Heart right ventricle (tissue), 16 donors: Measurements from ENCODE around the gene TNPO2. TPM values are rescaled to one million over a fixed set of nuclear protein-coding genes. Genes with fewer than 3 reads are reported as not detected.
A peak's percentile ranks its signal among the peaks of the same experiment; 100 is the strongest.

ENCODE experiments used
- ATAC-seq, 8 donors: fragments of 200-7000 bp; cut with Tn5 transposase; one replicate each; pipeline ENCODE4 v1.9.1; 2020; ENCODE audit warnings: mild to moderate bottlenecking in 8 of 8, moderate library complexity in 8 of 8, moderate number of reproducible peaks in 1 of 8
- DNase-seq, 2 donors: peaks; one replicate each; pipeline ENCODE4 v3.0.0-alpha.2; 2020
- H3K27ac ChIP-seq, 10 donors: fragments of 200-600 bp; sonication (generic) in 2 of 10; one replicate each; pipeline versions ENCODE4 v1.5.0 to v1.8.0; 2020 to 2022; ENCODE audit warnings: mild to moderate bottlenecking in 3 of 10
- H3K27me3 ChIP-seq, 7 donors: fragments of 200-600 bp; one replicate each; pipeline ENCODE4 v1.8.0; 2021 to 2022; ENCODE audit warnings: mild to moderate bottlenecking in 2 of 7
- H3K36me3 ChIP-seq, 9 donors: fragments of 200-600 bp; sonication (generic) in 1 of 9; one replicate each; pipeline versions ENCODE4 v1.5.0 to v1.8.0; 2020 to 2022; ENCODE audit warnings: mild to moderate bottlenecking in 2 of 9
- H3K4me1 ChIP-seq, 9 donors: fragments of 200-600 bp; sonication (generic) in 1 of 9; one replicate each; pipeline versions ENCODE4 v1.5.0 to v1.8.0; 2020 to 2022; ENCODE audit warnings: mild to moderate bottlenecking in 4 of 9
- H3K4me3 ChIP-seq, 10 donors: fragments of 200-600 bp; sonication (generic) in 2 of 10; one replicate each; pipeline versions ENCODE4 v1.5.0 to v1.8.0; 2020 to 2022; ENCODE audit warnings: mild to moderate bottlenecking in 7 of 10, moderate library complexity in 2 of 10
- H3K9me3 ChIP-seq, 11 donors: fragments of 200-600 bp in 10 of 11; sonication (generic) in 2 of 11; one replicate each; pipeline versions ENCODE4 v1.5.0 to v1.8.0; 2013 to 2022; ENCODE audit warnings: mild to moderate bottlenecking in 2 of 11, control low read depth in 1 of 11, moderate library complexity in 1 of 11
- WGBS, 2 donors: extraction: QIAGEN DNeasy Blood & Tissue Kit; methylation state at CpG; one replicate each; pipeline ENCODE4 v1.1.7; 2013; ENCODE audit warnings: inconsistent platforms in 1 of 2; 5-methylcytosine and 5-hydroxymethylcytosine counted together
- intact Hi-C, 10 donors: fragments of 100-400 bp; cut with DNase I; formaldehyde crosslinking; loops; one replicate each; pipeline versions ENCODE4 v1.11.1 to v1.14.2; 2022
- polyA plus RNA-seq, 2 donors: library from polyadenylated mRNA; stranded (reverse); fragments of 200-250 nt; gene quantifications; one replicate each; pipeline ENCODE4 v1.2.3, GENCODE V29; 2013
- total RNA-seq, 10 donors: library from RNA; stranded (reverse); fragmentation: NEBNext Ultra II Directional in 3 of 10; extraction: Animal tissue kit (Norgen Biotek cat#: 25700) in 3 of 10; gene quantifications; one replicate each; pipeline versions ENCODE4 v1.2.1 to v1.2.4, GENCODE V29; 2021 to 2023
- TF ChIP-seq, protein P1 (sequence below), 9 donors: fragments of 200-600 bp; sonication (generic) in 2 of 9; IDR thresholded peaks; one replicate each; pipeline versions ENCODE4 v1.5.0 to v1.8.0; 2021 to 2022; ENCODE audit warnings: antibody characterized with exemption in 9 of 9, mild to moderate bottlenecking in 5 of 9, moderate library complexity in 1 of 9
- donor health status: Arrhythmogenic right ventricular cardiomyopathy.
- donor health status: ischemic (EF 13 %, LVEDD 7.1; RV severe dilation, severe dysfunction).
- donor health status: healthy with polysubstance abuse.
- donor health status: DM: no; HTN: yes; CAD: no.
- donor health status: DM: no; HTN: no; CAD: no.
- donor health status: ischemic (EF 25% LVEDD 6.9; RV normal size, moderate dysfunction).
- donor health status: ischemic (EF 25% LVEDD 5.7; RV mildly dilated, moderate dysfunction).
- donor health status: healthy.
- donor health status: DM: yes; HTN: yes; CAD: no.
- donor health status: Ischemic cardiomyopathy.
- donor health status: ischemic (EF 35%, LVEDD 5.7; RV mildly dilated, moderate dysfunction).
- donor health status: nonischemic (EF 11% LVEDD 7.7; RV severe dilation, severe dysfunction).
- donor health status: DM: yes; HTN: yes; CAD: no.
- donor health status: PGD.
- donor health status: ischemic (EF 29% LVEDD 5.4; RV normal size, mild dysfunction).
- donor health status: nonischemic (EF 23%, LVEDD 6.1; RV moderate dilation, normal function).

The TNPO2 gene
- total and polyA plus RNA-seq, 12 donors, result 17.3 to 51.1 (median 40.7) TPM

DNA sequence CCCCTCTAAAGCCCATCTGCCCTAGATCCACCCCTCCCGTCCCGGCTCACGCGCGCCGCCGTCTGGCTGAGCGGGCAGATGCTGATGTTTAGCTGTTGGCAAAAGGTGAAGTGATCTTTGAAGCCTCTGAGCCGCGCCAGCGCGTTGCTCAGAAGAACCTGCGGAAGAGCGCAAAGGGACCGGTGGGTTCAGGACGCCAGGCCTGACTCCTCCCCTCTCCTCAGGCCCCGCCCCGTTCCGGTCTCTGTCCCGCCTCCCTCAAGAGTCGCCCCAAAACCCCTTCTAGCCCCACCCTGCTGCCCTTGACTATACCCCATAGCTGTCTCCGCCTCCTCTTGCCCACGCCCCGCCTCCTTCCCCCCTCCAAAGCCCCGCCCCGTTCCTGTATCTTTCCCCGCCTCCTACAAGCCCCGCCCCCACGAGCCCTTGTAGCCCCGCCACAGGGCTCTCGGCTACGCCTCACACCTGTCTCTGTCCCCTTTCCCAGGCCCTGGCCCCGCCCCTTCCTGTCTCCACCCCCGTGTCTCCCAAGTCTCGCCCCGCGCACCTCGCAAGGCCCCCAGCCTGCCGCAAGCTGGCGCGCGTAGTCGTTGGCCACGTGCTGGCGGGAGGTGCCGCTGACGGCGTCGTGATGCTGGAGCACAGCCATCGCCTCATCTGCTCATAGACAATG, 66.7 kb downstream of the TNPO2 start:
- 59 to 66% methylated on average over 42 to 50 of the region's 50 CpGs for WGBS, 2 donors
- H3K4me3 ChIP-seq, result no peak overlapping the region
- ATAC-seq, result peak in 2 of 8 donors; percentile 29 to 39
- TF ChIP-seq, protein P1, sequence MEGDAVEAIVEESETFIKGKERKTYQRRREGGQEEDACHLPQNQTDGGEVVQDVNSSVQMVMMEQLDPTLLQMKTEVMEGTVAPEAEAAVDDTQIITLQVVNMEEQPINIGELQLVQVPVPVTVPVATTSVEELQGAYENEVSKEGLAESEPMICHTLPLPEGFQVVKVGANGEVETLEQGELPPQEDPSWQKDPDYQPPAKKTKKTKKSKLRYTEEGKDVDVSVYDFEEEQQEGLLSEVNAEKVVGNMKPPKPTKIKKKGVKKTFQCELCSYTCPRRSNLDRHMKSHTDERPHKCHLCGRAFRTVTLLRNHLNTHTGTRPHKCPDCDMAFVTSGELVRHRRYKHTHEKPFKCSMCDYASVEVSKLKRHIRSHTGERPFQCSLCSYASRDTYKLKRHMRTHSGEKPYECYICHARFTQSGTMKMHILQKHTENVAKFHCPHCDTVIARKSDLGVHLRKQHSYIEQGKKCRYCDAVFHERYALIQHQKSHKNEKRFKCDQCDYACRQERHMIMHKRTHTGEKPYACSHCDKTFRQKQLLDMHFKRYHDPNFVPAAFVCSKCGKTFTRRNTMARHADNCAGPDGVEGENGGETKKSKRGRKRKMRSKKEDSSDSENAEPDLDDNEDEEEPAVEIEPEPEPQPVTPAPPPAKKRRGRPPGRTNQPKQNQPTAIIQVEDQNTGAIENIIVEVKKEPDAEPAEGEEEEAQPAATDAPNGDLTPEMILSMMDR (IDR thresholded peaks at IDR 0.05), result no peak
- H3K36me3 ChIP-seq, result peaks cover 0 to 96% (median 32%) of the 10 kb centered on the region in 9 donors
- H3K9me3 ChIP-seq, result no peaks in the 10 kb centered on the region
- H3K4me1 ChIP-seq, result no peaks in the 10 kb centered on the region
- no peak overlapping the region for H3K27ac ChIP-seq
- H3K27me3 ChIP-seq, result no peaks in the 10 kb centered on the region
- intact Hi-C loops, result no loop called here
- DNase-seq, result no peak

DNA sequence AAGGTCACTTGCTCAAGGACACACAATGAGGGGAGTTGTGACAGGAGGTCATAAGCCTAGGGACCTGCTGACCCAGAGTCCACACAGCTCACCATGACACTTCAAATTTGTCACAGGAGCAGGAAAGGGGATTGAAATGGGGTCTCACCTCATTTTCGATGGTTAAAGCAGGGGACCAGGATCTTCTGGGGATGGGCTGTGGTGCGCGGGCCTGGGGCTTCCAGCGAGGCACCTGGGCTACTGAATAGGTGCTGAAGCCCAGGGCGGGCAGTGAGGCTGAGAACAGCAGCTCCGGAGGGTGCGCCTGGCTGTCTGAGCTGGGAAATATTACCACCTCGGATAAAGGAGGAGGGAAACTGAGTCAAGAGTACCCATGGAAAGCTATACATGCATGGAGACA, 68.2 kb downstream of the TNPO2 start:
- Histone ChIP-seq H3K36me3 (peaks cover 0 to 93% (median 23%) of the 10 kb centered on the region in 9 donors), H3K9me3 (no peaks in the 10 kb centered on the region), H3K27me3 (no peaks in the 10 kb centered on the region), H3K4me1 (no peaks in the 10 kb centered on the region), H3K4me3 (no peak overlapping the region), H3K27ac (no peak overlapping the region)
- intact Hi-C loops, result no loop called here
- no peak for ATAC-seq
- no peak for DNase-seq
- 94 to 97% methylated on average over 8 of the region's 8 CpGs for WGBS, 2 donors
- TF ChIP-seq, protein P1 (IDR thresholded peaks at IDR 0.05), result no peak

DNA sequence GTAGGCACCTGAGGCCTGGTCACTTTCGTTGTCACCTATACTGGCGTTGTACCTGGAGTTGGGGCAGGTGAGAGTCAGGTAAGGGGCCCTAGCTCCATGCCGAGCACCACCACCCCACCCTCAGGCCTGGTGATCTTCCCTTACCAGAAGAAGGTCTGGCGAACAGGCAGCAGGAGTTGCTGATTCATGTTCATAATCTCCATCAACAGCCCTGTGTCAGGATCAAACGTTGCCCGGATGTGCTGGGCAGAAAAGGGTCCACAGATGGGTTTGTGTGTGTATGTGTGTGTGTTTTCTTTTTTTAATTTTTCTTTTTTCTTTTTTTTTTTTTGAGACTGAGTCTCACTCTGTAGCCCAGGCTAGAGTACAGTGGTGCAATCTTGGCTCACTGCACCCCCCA, 71.5 kb downstream of the TNPO2 start:
- ATAC-seq (no peak), DNase-seq (no peak)
- Histone ChIP-seq H3K9me3 (no peaks in the 10 kb centered on the region), H3K4me3 (no peak overlapping the region), H3K27me3 (no peaks in the 10 kb centered on the region), H3K4me1 (peaks cover 7 to 15% (median 11%) of the 10 kb centered on the region in 9 donors), H3K36me3 (peaks cover 0 to 60% (median 5%) of the 10 kb centered on the region in 9 donors), H3K27ac (no peak overlapping the region)
- TF ChIP-seq, protein P1 (IDR thresholded peaks at IDR 0.05), result no peak
- 91 to 92% methylated on average over 6 of the region's 6 CpGs for WGBS, 2 donors
- intact Hi-C loops, result no loop called here

DNA sequence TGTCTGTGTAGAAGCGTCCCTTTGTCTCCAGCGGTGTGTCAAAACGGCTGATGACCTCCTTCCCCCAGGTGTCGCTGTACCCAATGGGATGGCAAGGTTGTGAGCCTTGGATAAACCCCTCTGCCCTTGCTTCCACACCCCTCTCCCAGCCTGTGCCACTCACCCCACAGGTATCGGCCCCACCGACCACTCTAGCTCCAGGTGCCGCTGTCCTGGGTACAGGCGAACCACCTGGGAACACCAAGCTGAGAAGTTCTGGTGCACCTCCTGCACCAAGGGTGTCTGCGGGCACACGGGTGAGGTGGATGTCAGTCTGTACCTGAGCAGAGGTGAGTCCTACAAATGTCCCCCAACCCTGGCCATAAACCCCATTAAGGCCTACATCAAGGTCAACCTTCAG, 73.8 kb downstream of the TNPO2 start:
- TF ChIP-seq, protein P1 (IDR thresholded peaks at IDR 0.05), result no peak
- H3K9me3 ChIP-seq, result no peaks in the 10 kb centered on the region
- 94 to 95% methylated on average over 10 of the region's 10 CpGs for WGBS, 2 donors
- H3K27ac ChIP-seq, result no peak overlapping the region
- H3K36me3 ChIP-seq, result peaks cover 0 to 51% (median 0%) of the 10 kb centered on the region in 9 donors
- DNase-seq (no peak), ATAC-seq (no peak)
- no peaks in the 10 kb centered on the region for H3K27me3 ChIP-seq
- intact Hi-C loops, result no loop called here
- peaks cover 7 to 15% (median 11%) of the 10 kb centered on the region in 9 donors for H3K4me1 ChIP-seq
- no peak overlapping the region for H3K4me3 ChIP-seq

Other genes starting within 250 kb of the TNPO2 start
- 1 to 10 TPM in 9 of 10 donors, under 1 TPM in 1; 0.95 to 3.4 (median 1.9) TPM for gene ZNF709, start 239.1 kb downstream of the TNPO2 start, total RNA-seq
- gene ZNF709, start 239.1 kb downstream of the TNPO2 start, polyA plus RNA-seq, result 1 to 10 TPM in 1 of 2 donors, under 1 TPM in 1; 0.64 to 2.6 TPM
- 10 to 100 TPM in 3 of 10 donors, 1 to 10 TPM in 7; 5.9 to 11.2 (median 9.5) TPM for gene ZNF564, start 172.4 kb downstream of the TNPO2 start, total RNA-seq
- gene ZNF564, start 172.4 kb downstream of the TNPO2 start, polyA plus RNA-seq, result 10 to 100 TPM in 1 of 2 donors, 1 to 10 TPM in 1; 2.9 to 11.0 TPM
- 1 to 10 TPM; 3.2 to 7.2 (median 5.2) TPM for gene ZNF490, start 113.1 kb downstream of the TNPO2 start, total RNA-seq
- under 1 TPM; 0.22 to 0.95 TPM for gene ZNF490, start 113.1 kb downstream of the TNPO2 start, polyA plus RNA-seq
- gene ZNF791, start 113.0 kb downstream of the TNPO2 start, total RNA-seq, result 10 to 100 TPM; 13.1 to 22.1 (median 16.8) TPM
- 1 to 10 TPM; 4.7 to 8.0 TPM for gene ZNF791, start 113.0 kb downstream of the TNPO2 start, polyA plus RNA-seq
- 10 to 100 TPM; 14.2 to 89.9 (median 25.5) TPM for gene MAN2B1, start 57.2 kb downstream of the TNPO2 start, total RNA-seq
- gene MAN2B1, start 57.2 kb downstream of the TNPO2 start, polyA plus RNA-seq, result 10 to 100 TPM; 17.7 to 40.1 TPM
- gene WDR83, start 57.1 kb downstream of the TNPO2 start, total RNA-seq, result 10 to 100 TPM in 1 of 10 donors, 1 to 10 TPM in 9; 5.5 to 10.7 (median 7.9) TPM
- 10 to 100 TPM; 14.5 to 19.7 TPM for gene WDR83, start 57.1 kb downstream of the TNPO2 start, polyA plus RNA-seq
- gene DHPS, start 42.1 kb downstream of the TNPO2 start, total RNA-seq, result 10 to 100 TPM; 43.6 to 59.3 (median 49.7) TPM
- gene DHPS, start 42.1 kb downstream of the TNPO2 start, polyA plus RNA-seq, result 10 to 100 TPM; 64.5 to 82.2 TPM
- gene GNG14, start 35.9 kb downstream of the TNPO2 start, total RNA-seq, result not detected
- not detected for gene GNG14, start 35.9 kb downstream of the TNPO2 start, polyA plus RNA-seq
- 1 to 10 TPM; 1.2 to 3.1 (median 2.1) TPM for gene FBXW9, start 27.3 kb downstream of the TNPO2 start, total RNA-seq
- gene FBXW9, start 27.3 kb downstream of the TNPO2 start, polyA plus RNA-seq, result 1 to 10 TPM; 1.2 to 4.6 TPM
- gene TRIR, start 10.8 kb upstream of the TNPO2 start, total RNA-seq, result 100 to 1,000 TPM in 3 of 10 donors, 10 to 100 TPM in 7; 82.2 to 143 (median 91.0) TPM
- gene TRIR, start 10.8 kb upstream of the TNPO2 start, polyA plus RNA-seq, result 100 to 1,000 TPM; 234 to 253 TPM
- gene GET3, start 13.6 kb upstream of the TNPO2 start, total RNA-seq, result 10 to 100 TPM; 50.6 to 79.7 (median 60.1) TPM
- gene GET3, start 13.6 kb upstream of the TNPO2 start, polyA plus RNA-seq, result 100 to 1,000 TPM in 1 of 2 donors, 10 to 100 TPM in 1; 37.0 to 121 TPM
- not detected for gene BEST2, start 27.9 kb upstream of the TNPO2 start, total RNA-seq
- gene BEST2, start 27.9 kb upstream of the TNPO2 start, polyA plus RNA-seq, result not detected
- 10 to 100 TPM; 47.8 to 79.3 (median 57.8) TPM for gene HOOK2, start 51.6 kb upstream of the TNPO2 start, total RNA-seq
- 100 to 1,000 TPM in 1 of 2 donors, 10 to 100 TPM in 1; 29.7 to 173 TPM for gene HOOK2, start 51.6 kb upstream of the TNPO2 start, polyA plus RNA-seq
- gene JUNB, start 67.6 kb upstream of the TNPO2 start, total RNA-seq, result 100 to 1,000 TPM in 4 of 10 donors, 10 to 100 TPM in 6; 22.4 to 247 (median 70.0) TPM
- 10 to 100 TPM; 41.2 to 65.4 TPM for gene JUNB, start 67.6 kb upstream of the TNPO2 start, polyA plus RNA-seq
- 100 to 1,000 TPM; 532 to 789 (median 744) TPM for gene PRDX2, start 77.9 kb upstream of the TNPO2 start, total RNA-seq
- gene PRDX2, start 77.9 kb upstream of the TNPO2 start, polyA plus RNA-seq, result 100 to 1,000 TPM; 235 to 827 TPM
- gene THSD8, start 78.1 kb upstream of the TNPO2 start, total RNA-seq, result 1 to 10 TPM in 9 of 10 donors, under 1 TPM in 1; 0.72 to 4.8 (median 2.4) TPM
- gene THSD8, start 78.1 kb upstream of the TNPO2 start, polyA plus RNA-seq, result 1 to 10 TPM; 2.7 to 3.8 TPM
- 1 to 10 TPM; 1.9 to 5.7 (median 4.1) TPM for gene RNASEH2A, start 82.7 kb upstream of the TNPO2 start, total RNA-seq
- gene RNASEH2A, start 82.7 kb upstream of the TNPO2 start, polyA plus RNA-seq, result 1 to 10 TPM; 3.1 to 6.9 TPM
- gene RTBDN, start 110.6 kb upstream of the TNPO2 start, total RNA-seq, result not detected
- gene RTBDN, start 110.6 kb upstream of the TNPO2 start, polyA plus RNA-seq, result not detected
- under 1 TPM in 8 of 10 donors, not detected in 2; 0.15 to 0.88 (median 0.37) TPM for gene MAST1, start 114.6 kb upstream of the TNPO2 start, total RNA-seq
- under 1 TPM; 0.07 to 0.23 TPM for gene MAST1, start 114.6 kb upstream of the TNPO2 start, polyA plus RNA-seq
- gene DNASE2, start 157.5 kb upstream of the TNPO2 start, total RNA-seq, result 10 to 100 TPM; 16.9 to 34.9 (median 19.9) TPM
- 10 to 100 TPM; 10.5 to 25.6 TPM for gene DNASE2, start 157.5 kb upstream of the TNPO2 start, polyA plus RNA-seq
- under 1 TPM in 1 of 10 donors, not detected in 9; 0.13 TPM for gene KLF1, start 163.3 kb upstream of the TNPO2 start, total RNA-seq
- gene KLF1, start 163.3 kb upstream of the TNPO2 start, polyA plus RNA-seq, result not detected
- 10 to 100 TPM; 32.4 to 53.2 (median 45.1) TPM for gene GCDH, start 167.2 kb upstream of the TNPO2 start, total RNA-seq
- gene GCDH, start 167.2 kb upstream of the TNPO2 start, polyA plus RNA-seq, result 10 to 100 TPM; 22.6 to 72.3 TPM
- under 1 TPM in 1 of 10 donors, not detected in 9; 0.21 TPM for gene SYCE2, start 195.4 kb upstream of the TNPO2 start, total RNA-seq
- gene SYCE2, start 195.4 kb upstream of the TNPO2 start, polyA plus RNA-seq, result under 1 TPM; 0.10 to 0.22 TPM
- gene FARSA, start 209.8 kb upstream of the TNPO2 start, total RNA-seq, result 10 to 100 TPM; 31.0 to 53.0 (median 38.5) TPM
- 10 to 100 TPM; 23.2 to 81.4 TPM for gene FARSA, start 209.8 kb upstream of the TNPO2 start, polyA plus RNA-seq
- gene CALR, start 214.7 kb upstream of the TNPO2 start, total RNA-seq, result 100 to 1,000 TPM; 265 to 683 (median 348) TPM
- 100 to 1,000 TPM; 197 to 830 TPM for gene CALR, start 214.7 kb upstream of the TNPO2 start, polyA plus RNA-seq
- gene RAD23A, start 221.9 kb upstream of the TNPO2 start, total RNA-seq, result 100 to 1,000 TPM; 138 to 201 (median 148) TPM
- gene RAD23A, start 221.9 kb upstream of the TNPO2 start, polyA plus RNA-seq, result 100 to 1,000 TPM; 187 to 289 TPM
- 10 to 100 TPM; 18.4 to 33.9 (median 20.9) TPM for gene GADD45GIP1, start 233.3 kb upstream of the TNPO2 start, total RNA-seq
- gene GADD45GIP1, start 233.3 kb upstream of the TNPO2 start, polyA plus RNA-seq, result 100 to 1,000 TPM; 120 to 237 TPM
- gene DAND5, start 245.6 kb upstream of the TNPO2 start, total RNA-seq, result 10 to 100 TPM in 5 of 10 donors, 1 to 10 TPM in 5; 7.3 to 14.4 (median 10.1) TPM
- 1 to 10 TPM in 1 of 2 donors, under 1 TPM in 1; 0.71 to 4.2 TPM for gene DAND5, start 245.6 kb upstream of the TNPO2 start, polyA plus RNA-seq